K562 (cell line): ENCODE results near the gene ASPDH. TPM values are rescaled to one million over a fixed set of nuclear protein-coding genes. Genes with fewer than 3 reads are reported as not detected.
A peak's percentile ranks its signal among the peaks of the same experiment; 100 is the strongest.

Source experiments
- CTCFL ChIP-seq: IDR thresholded peaks from 2 replicates; pipeline ENCODE4 v1.6.1; 2011; ENCODE audit warnings: borderline replicate concordance, low read depth, mild to moderate bottlenecking, moderate library complexity, low read length; ENCODE audit not compliant: insufficient read depth, poor library complexity, severe bottlenecking
- HSF4 ChIP-seq: fragments of 250-450 bp; sonication (Bioruptor Pico); IDR thresholded peaks from 2 replicates; pipeline ENCODE4 v2.1.2; 2022; ENCODE audit warnings: mild to moderate bottlenecking, moderate library complexity, borderline replicate concordance
- LARP7 ChIP-seq: fragments of 450-650 bp; IDR thresholded peaks from 2 replicates; pipeline ENCODE4 v1.6.1; 2016
- MAFF ChIP-seq: IDR thresholded peaks from 2 replicates; pipeline ENCODE4 v1.6.1; 2012; ENCODE audit warnings: low read length, improper control_type of control experiment
- NKRF ChIP-seq: fragments of 450-650 bp; IDR thresholded peaks from 2 replicates; pipeline ENCODE4 v1.6.1; 2016; ENCODE audit warnings: borderline replicate concordance
- PHF8 ChIP-seq: fragments of 200-600 bp; sonication (generic); IDR thresholded peaks from 2 replicates; pipeline ENCODE4 v1.6.1; 2012; ENCODE audit warnings: mixed run types, mild to moderate bottlenecking, inconsistent platforms, low read length, moderate library complexity, borderline replicate concordance
- PREB ChIP-seq: sonication (generic); formaldehyde crosslinking; IDR thresholded peaks from 2 replicates; pipeline ENCODE4 v1.8.1; 2023; ENCODE audit warnings: mild to moderate bottlenecking, missing genetic modification reagents
- SETDB1 ChIP-seq: IDR thresholded peaks from one replicate; pipeline ENCODE4 v1.6.1; 2012; ENCODE audit warnings: low read length, control low read depth, inconsistent platforms
- TEAD1 ChIP-seq, 2 experiments: fragments of 450-650 bp in 1 of 2; sonication (generic) in 1 of 2; formaldehyde crosslinking; IDR thresholded peaks; 2 replicates each; pipeline versions ENCODE4 v1.4.0 to v1.8.0; 2020 to 2022; ENCODE audit warnings: mild to moderate bottlenecking in 2 of 2, missing genetic modification reagents in 1 of 2
- THAP12 ChIP-seq: fragments of 250-450 bp; sonication (Bioruptor Pico); IDR thresholded peaks from 2 replicates; pipeline ENCODE4 v1.9.0; 2021; ENCODE audit warnings: mild to moderate bottlenecking, inconsistent platforms
- ZBTB12 ChIP-seq: fragments of 250-450 bp; sonication (Bioruptor Pico); IDR thresholded peaks from 2 replicates; pipeline ENCODE4 v1.4.0; 2020
- ZKSCAN1 ChIP-seq: fragments of 150-350 bp; IDR thresholded peaks from 2 replicates; pipeline ENCODE4 v1.6.1; 2016; ENCODE audit warnings: low read depth, low read length
- ZNF217 ChIP-seq: sonication (generic); formaldehyde crosslinking; IDR thresholded peaks from 2 replicates; pipeline ENCODE4 v1.8.0; 2022; ENCODE audit warnings: mild to moderate bottlenecking, missing genetic modification reagents
- ZNF639 ChIP-seq, 2 experiments: fragments of 200-800 bp in 1 of 2; sonication (Bioruptor generic) in 1 of 2; sonication (generic) in 1 of 2; formaldehyde crosslinking in 1 of 2; IDR thresholded peaks in 1 of 2; conservative IDR thresholded peaks in 1 of 2; 2 replicates each; pipeline versions ENCODE4 v1.5.0 to v1.6.1; 2016 to 2020; ENCODE audit warnings: missing compliant biosample characterization in 1 of 2, missing genetic modification characterization in 1 of 2, missing genetic modification reagents in 1 of 2
- ZNF655 ChIP-seq: fragments of 250-450 bp; sonication (Bioruptor Pico); IDR thresholded peaks from 2 replicates; pipeline ENCODE4 v1.5.0; 2021
- polyA plus RNA-seq, 8 experiments: library from polyadenylated mRNA; depleted of rRNA in 4 of 8; stranded (reverse) in 5 of 8; unstranded in 3 of 8; fragments of >200 nt; fragmentation: Nextera tagmentation in 2 of 8; fragmentation: Illumina TruSeq in 1 of 8; extraction: Ambion mirVana in 2 of 8; extraction: Trizol in 1 of 8; gene quantifications; 2 replicates each; pipeline versions ENCODE4 v1.2.1 to v1.2.3, GENCODE V29; 2011 to 2014; ENCODE audit warnings: inconsistent platforms in 1 of 8, missing spikeins in 1 of 8
- total RNA-seq, 7 experiments: library from RNA; depleted of rRNA in 6 of 7; stranded (reverse); fragments of >200 nt in 6 of 7; fragmentation: Illumina TruSeq in 2 of 7; extraction: Trizol in 2 of 7; gene quantifications; 2 replicates each; pipeline versions ENCODE4 v1.2.1 to v1.2.3, GENCODE V29; 2011 to 2021; ENCODE audit warnings: low replicate concordance in 1 of 7

ASPDH gene
- total and polyA plus RNA-seq, 9 of the 15 experiments (the other 6 are each of a cell fraction or from before 2014, with no cell fraction given) = not detected

GRCh38 chr19:50537769-50538230 lies 24.1 kb upstream of the ASPDH start (continued):
- TF ChIP-seq NKRF (no peak), ZKSCAN1 (no peak), THAP12 (no peak), MAFF (no peak), PREB (CRISPR knock-in tag) (no peak), HSF4 (CRISPR knock-in tag) (no peak), SETDB1 (no peak), PHF8 (no peak), ZNF639 (CRISPR knock-in tag; conservative IDR thresholded peaks at IDR 0.05 in 1 of 2, IDR thresholded peaks at IDR 0.05 in 1 of 2) (0 out of 4 replicates have a peak, but pooled peaks of 1 of the 2 experiments have one; percentile 32), CTCFL (peak; percentile 20), TEAD1 (CRISPR knock-in tag; IDR thresholded peaks at IDR 0.05) (peak in 1 of 2 experiments; percentile 74; a peak in 1 of 4 replicates), LARP7 (peak; percentile 68; the same call in 1 of the 2 replicates), ZNF217 (CRISPR knock-in tag) (no peak), ZBTB12 (no peak), ZNF655 (no peak)
